Esophagus (tissue), 2 donors: ENCODE data around the gene COL9A1. TPM values are rescaled to one million over a fixed set of nuclear protein-coding genes. Genes with fewer than 3 reads are reported as not detected.

ENCODE experiments used
- H3K27ac ChIP-seq, 2 donors: one replicate each; pipeline ENCODE4 v1.5.1; 2013; ENCODE audit warnings: low read depth in 2 of 2, mild to moderate bottlenecking in 2 of 2, inconsistent platforms in 1 of 2, low read length in 1 of 2, moderate library complexity in 1 of 2
- H3K27me3 ChIP-seq, 2 donors: one replicate each; pipeline ENCODE4 v1.6.1; 2013; ENCODE audit warnings: low read length in 2 of 2, control low read depth in 1 of 2, mild to moderate bottlenecking in 1 of 2; ENCODE audit not compliant: insufficient read depth in 2 of 2, control insufficient read depth in 1 of 2
- H3K36me3 ChIP-seq, 2 donors: one replicate each; pipeline ENCODE4 v1.6.1; 2013; ENCODE audit warnings: low read length in 1 of 2; ENCODE audit not compliant: control insufficient read depth in 2 of 2, insufficient read depth in 2 of 2
- H3K4me1 ChIP-seq, 2 donors: one replicate each; pipeline ENCODE4 v1.6.1; 2013; ENCODE audit warnings: low read length in 1 of 2; ENCODE audit not compliant: control insufficient read depth in 2 of 2, insufficient read depth in 2 of 2
- H3K4me3 ChIP-seq, 2 donors: one replicate each; pipeline ENCODE4 v1.5.1; 2013; ENCODE audit warnings: low read length in 2 of 2, mild to moderate bottlenecking in 2 of 2, low read depth in 1 of 2, moderate library complexity in 1 of 2
- H3K9me3 ChIP-seq, 2 donors: one replicate each; pipeline ENCODE4 v1.6.1; 2013; ENCODE audit warnings: mild to moderate bottlenecking in 2 of 2, low read depth in 1 of 2, low read length in 1 of 2, moderate library complexity in 1 of 2; ENCODE audit not compliant: control insufficient read depth in 2 of 2, insufficient read depth in 1 of 2
- WGBS, 2 donors: extraction: QIAGEN DNeasy Blood & Tissue Kit; methylation state at CpG; one replicate each; pipeline ENCODE4 v1.1.7; 2013; 5-methylcytosine and 5-hydroxymethylcytosine counted together
- polyA plus RNA-seq, 2 donors: library from polyadenylated mRNA; stranded (reverse); fragments of 200-250 nt; gene quantifications; one replicate each; pipeline ENCODE4 v1.2.3, GENCODE V29; 2013
- donor health status: healthy with polysubstance abuse.
- donor health status: Bipolar disorder and iron deficiency.

Gene COL9A1
- polyA plus RNA-seq, 2 donors: 0.08 TPM

DNA sequence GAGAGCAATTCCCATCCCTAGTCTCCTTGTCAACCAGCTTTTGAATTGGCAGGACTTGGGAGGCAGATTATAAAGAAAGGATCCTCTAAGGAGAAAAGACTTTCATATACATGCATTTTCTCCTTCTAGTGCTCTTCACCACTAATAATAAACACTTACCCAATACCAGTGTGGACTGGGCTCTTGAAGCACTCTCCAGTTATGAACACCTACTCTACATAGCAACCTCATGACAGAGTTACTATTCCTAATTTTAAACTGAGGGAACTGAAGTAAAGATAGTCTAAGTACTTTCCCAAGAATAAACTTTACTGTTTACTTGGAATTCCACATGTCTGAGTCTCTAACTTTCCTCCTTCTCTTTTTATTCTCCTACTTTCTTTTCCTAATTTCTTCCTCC, 4.8 kb downstream of the COL9A1 start:
- no peak overlapping the region for H3K4me3 ChIP-seq
- no peaks in the 10 kb centered on the region for H3K27me3 ChIP-seq
- no peaks in the 10 kb centered on the region for H3K36me3 ChIP-seq
- H3K9me3 ChIP-seq: no peaks in the 10 kb centered on the region
- no peak overlapping the region for H3K27ac ChIP-seq
- no peaks in the 10 kb centered on the region for H3K4me1 ChIP-seq

DNA sequence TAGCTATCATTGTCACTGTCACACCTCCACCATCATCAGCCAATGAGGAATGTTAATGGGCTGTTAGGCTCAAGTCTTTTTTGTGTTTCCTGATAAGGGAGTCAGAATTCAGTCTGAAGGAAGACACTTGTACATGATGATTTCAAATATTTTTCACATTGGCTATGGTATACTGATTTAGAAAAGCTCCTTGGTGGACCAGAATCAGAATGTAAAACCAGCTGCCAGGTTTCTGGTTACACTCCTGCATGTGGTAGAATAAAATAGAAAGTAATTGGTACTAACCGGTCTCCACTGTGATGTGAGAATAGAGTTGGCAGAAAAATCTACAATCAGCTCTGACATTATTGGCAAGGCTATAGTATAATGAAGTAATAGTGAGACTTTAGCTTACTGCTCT, 10.7 kb downstream of the COL9A1 start:
- Histone ChIP-seq H3K9me3 (no peaks in the 10 kb centered on the region), H3K27me3 (no peaks in the 10 kb centered on the region), H3K4me3 (no peak overlapping the region), H3K4me1 (no peaks in the 10 kb centered on the region), H3K27ac (no peak overlapping the region), H3K36me3 (no peaks in the 10 kb centered on the region)
- 45 to 49% methylated on average over 1 of the region's 1 CpG for WGBS, 2 donors

- H3K27ac ChIP-seq: no peak overlapping the region
- H3K9me3 ChIP-seq: no peaks in the 10 kb centered on the region
- H3K4me1 ChIP-seq: no peaks in the 10 kb centered on the region
- no peaks in the 10 kb centered on the region for H3K27me3 ChIP-seq
- H3K4me3 ChIP-seq: no peak overlapping the region
- H3K36me3 ChIP-seq: no peaks in the 10 kb centered on the region
- whole genome bisulfite sequencing, 2 donors: 50 to 51% methylated on average over 2 of the region's 2 CpGs
These were observed 13.6 kb downstream of the COL9A1 start for GRCh38 chr6:70289299-70289698.

DNA sequence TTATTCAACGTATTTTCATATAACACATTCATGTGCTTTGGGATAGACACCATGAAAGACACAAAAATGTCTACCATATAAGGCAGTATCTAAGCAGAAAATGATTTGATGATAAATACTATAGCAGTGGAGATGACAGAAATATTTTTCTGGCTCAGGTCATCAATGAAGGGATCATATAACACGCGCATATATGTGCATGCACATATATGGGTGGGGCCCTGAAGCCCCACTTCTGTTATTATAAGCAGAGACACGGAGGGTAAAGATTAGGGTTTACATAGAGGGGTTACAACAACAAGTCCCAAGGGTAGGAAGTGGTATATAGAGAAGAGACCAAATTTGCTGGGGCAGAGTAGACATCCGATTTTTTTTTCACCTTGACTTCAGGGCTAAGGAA, 16.0 kb downstream of the COL9A1 start:
- Histone ChIP-seq H3K9me3 (no peaks in the 10 kb centered on the region), H3K4me1 (peaks cover 6 to 8% of the 10 kb centered on the region in 2 donors), H3K4me3 (no peak overlapping the region), H3K27ac (no peak overlapping the region), H3K36me3 (no peaks in the 10 kb centered on the region), H3K27me3 (peaks cover 0 to 8% of the 10 kb centered on the region in 2 donors)
- WGBS, 2 donors: 81 to 84% methylated on average over 5 of the region's 5 CpGs

GRCh38 chr6:70285201-70285600, 17.7 kb downstream of the COL9A1 start:
- Histone ChIP-seq H3K4me1 (peaks cover 8% of the 10 kb centered on the region in 2 donors), H3K4me3 (no peak overlapping the region), H3K9me3 (no peaks in the 10 kb centered on the region), H3K36me3 (no peaks in the 10 kb centered on the region), H3K27me3 (peaks cover 0 to 8% of the 10 kb centered on the region in 2 donors), H3K27ac (no peak overlapping the region)
- 73 to 80% methylated on average over 4 of the region's 4 CpGs for WGBS, 2 donors

GRCh38 chr6:70282919-70283461, 19.9 kb downstream of the COL9A1 start:
- H3K4me3 ChIP-seq: no peak overlapping the region

GRCh38 chr6:70282312-70282918, 20.5 kb downstream of the COL9A1 start:
- Histone ChIP-seq H3K27ac (no peak overlapping the region), H3K36me3 (no peaks in the 10 kb centered on the region), H3K4me3 (no peak overlapping the region), H3K27me3 (peaks cover 0 to 8% of the 10 kb centered on the region in 2 donors), H3K9me3 (no peaks in the 10 kb centered on the region), H3K4me1 (peaks cover 8 to 9% of the 10 kb centered on the region in 2 donors)
- 7 to 8% methylated on average over 38 to 39 of the region's 39 CpGs for WGBS, 2 donors

More at GRCh38 chr6:70282919-70283461, 19.9 kb downstream of the COL9A1 start:
- 12 to 16% methylated on average over 31 of the region's 31 CpGs for WGBS, 2 donors
- peaks cover 0 to 8% of the 10 kb centered on the region in 2 donors for H3K27me3 ChIP-seq
- no peak overlapping the region for H3K27ac ChIP-seq
- H3K9me3 ChIP-seq: no peaks in the 10 kb centered on the region
- no peaks in the 10 kb centered on the region for H3K36me3 ChIP-seq
- H3K4me1 ChIP-seq: peaks cover 8 to 9% of the 10 kb centered on the region in 2 donors

DNA sequence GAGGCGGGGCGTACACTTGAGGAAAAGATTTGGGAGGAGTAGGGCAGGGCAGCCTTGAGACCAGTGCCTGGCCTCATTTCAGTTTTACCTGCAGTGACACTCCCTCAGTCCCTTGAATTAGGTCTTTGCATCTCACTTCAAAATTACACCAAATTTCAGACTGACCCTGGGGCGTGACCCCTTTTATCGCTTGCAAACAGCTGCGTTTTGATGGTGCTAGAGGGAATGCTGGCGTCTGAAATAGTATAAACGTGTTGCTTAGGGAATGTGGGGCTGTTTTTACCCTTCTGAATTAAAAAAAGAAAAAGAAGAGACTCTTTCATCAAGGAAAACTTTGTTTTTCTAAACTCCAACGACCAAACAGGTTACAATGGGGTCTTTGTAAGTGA, 21.0 kb downstream of the COL9A1 start:
- Histone ChIP-seq H3K4me3 (no peak overlapping the region), H3K36me3 (no peaks in the 10 kb centered on the region), H3K27ac (no peak overlapping the region), H3K9me3 (no peaks in the 10 kb centered on the region), H3K27me3 (peaks cover 0 to 8% of the 10 kb centered on the region in 2 donors), H3K4me1 (peaks cover 8 to 9% of the 10 kb centered on the region in 2 donors)
- WGBS, 2 donors: 36 to 38% methylated on average over 8 of the region's 8 CpGs

DNA sequence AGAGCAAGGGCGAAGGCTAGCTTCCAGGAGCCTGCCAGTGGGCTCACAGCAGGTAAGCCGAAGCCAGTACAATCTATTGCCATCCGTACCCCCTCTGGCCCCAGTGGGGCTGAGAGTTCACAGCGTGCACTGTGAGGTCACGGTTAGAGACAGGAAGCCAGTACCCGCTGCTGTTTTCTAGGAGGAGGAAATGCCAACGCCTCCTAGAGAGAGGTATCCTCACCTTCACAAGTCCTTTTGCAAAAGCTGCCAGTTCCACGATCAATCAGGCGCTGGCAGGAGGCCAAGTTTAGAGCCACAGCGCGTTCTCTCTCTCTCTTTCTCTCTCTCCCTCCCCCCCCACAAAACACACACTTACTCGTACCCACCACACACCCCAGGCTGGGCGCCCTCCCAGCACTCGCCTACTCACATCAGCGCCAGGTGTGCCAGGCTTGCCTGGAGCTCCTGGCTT, 22.5 kb downstream of the COL9A1 start:
- no peak overlapping the region for H3K27ac ChIP-seq
- H3K27me3 ChIP-seq: peaks cover 0 to 8% of the 10 kb centered on the region in 2 donors
- no peak overlapping the region for H3K4me3 ChIP-seq
- H3K4me1 ChIP-seq: peaks cover 8 to 9% of the 10 kb centered on the region in 2 donors
- no peaks in the 10 kb centered on the region for H3K9me3 ChIP-seq
- 33 to 41% methylated on average over 15 of the region's 15 CpGs for WGBS, 2 donors
- no peaks in the 10 kb centered on the region for H3K36me3 ChIP-seq

GRCh38 chr6:70277470-70277869, 25.4 kb downstream of the COL9A1 start:
- Histone ChIP-seq H3K9me3 (no peaks in the 10 kb centered on the region), H3K36me3 (no peaks in the 10 kb centered on the region), H3K4me3 (no peak overlapping the region), H3K4me1 (peaks cover 4 to 6% of the 10 kb centered on the region in 2 donors), H3K27ac (no peak overlapping the region), H3K27me3 (peaks cover 0 to 2% of the 10 kb centered on the region in 2 donors)
- 36 to 48% methylated on average over 2 of the region's 2 CpGs for WGBS, 2 donors
